Endothelial cell (in vitro differentiated cells): ENCODE measurements around the gene CDKN1B. TPM values are rescaled to one million over a fixed set of nuclear protein-coding genes. Genes with fewer than 3 reads are reported as not detected.

ENCODE experiments used
- DNase-seq: peaks from one replicate; pipeline ENCODE4 v3.0.0; 2021; ENCODE audit warnings: low spot score
- H3K27ac Mint-ChIP-seq: one replicate; pipeline ENCODE4 v1.8.0; 2021; ENCODE audit warnings: mixed read lengths, inconsistent platforms; ENCODE audit not compliant: unreplicated experiment
- H3K27me3 Mint-ChIP-seq: one replicate; pipeline ENCODE4 v1.8.0; 2021; ENCODE audit warnings: mild to moderate bottlenecking, moderate library complexity, mixed read lengths, inconsistent platforms; ENCODE audit not compliant: unreplicated experiment
- H3K36me3 Mint-ChIP-seq: one replicate; pipeline ENCODE4 v1.8.0; 2021; ENCODE audit warnings: mild to moderate bottlenecking, low read depth, mixed read lengths, inconsistent platforms; ENCODE audit not compliant: unreplicated experiment
- H3K4me1 Mint-ChIP-seq: one replicate; pipeline ENCODE4 v1.8.0; 2021; ENCODE audit warnings: mild to moderate bottlenecking, mixed read lengths, inconsistent platforms; ENCODE audit not compliant: unreplicated experiment
- H3K4me3 Mint-ChIP-seq: one replicate; pipeline ENCODE4 v1.8.0; 2021; ENCODE audit warnings: mild to moderate bottlenecking, mixed read lengths, inconsistent platforms; ENCODE audit not compliant: unreplicated experiment
- H3K9me3 Mint-ChIP-seq: one replicate; pipeline ENCODE4 v1.8.0; 2021; ENCODE audit warnings: mixed read lengths, inconsistent platforms; ENCODE audit not compliant: unreplicated experiment
- CTCF ChIP-seq: fragments of 200-600 bp; sonication (generic); IDR thresholded peaks from one replicate; pipeline ENCODE4 v1.5.0; 2021; ENCODE audit warnings: antibody characterized with exemption; ENCODE audit not compliant: unreplicated experiment
- total RNA-seq: library from RNA; stranded (reverse); fragmentation: NEBNext Ultra II Directional; extraction: Animal tissue kit (Norgen Biotek cat#: 25700); gene quantifications from one replicate; pipeline ENCODE4 v1.2.1, GENCODE V29; 2021; ENCODE audit not compliant: unreplicated experiment

Gene CDKN1B
- total RNA-seq, 1 donor from 2014 or later = 34.6 TPM

GRCh38 chr12:12744546-12745305 lies 27.6 kb downstream of the CDKN1B start:
- no peaks in the 10 kb centered on the region for H3K9me3 Mint-ChIP-seq
- no peak for DNase-seq
- TF ChIP-seq CTCF = no peak
- no peaks in the 10 kb centered on the region for H3K36me3 Mint-ChIP-seq
- no peaks in the 10 kb centered on the region for H3K27me3 Mint-ChIP-seq
- H3K4me3 Mint-ChIP-seq = no peak overlapping the region
- no peak overlapping the region for H3K27ac Mint-ChIP-seq
- H3K4me1 Mint-ChIP-seq = no peaks in the 10 kb centered on the region

- Mint-ChIP-seq H3K27ac (no peak overlapping the region), H3K4me3 (no peak overlapping the region)
Measured at GRCh38 chr12:12745576-12746211, 28.5 kb downstream of the CDKN1B start.

GRCh38 chr12:12747278-12747677 lies 30.1 kb downstream of the CDKN1B start:
- Mint-ChIP-seq H3K27ac (no peak overlapping the region), H3K36me3 (no peaks in the 10 kb centered on the region), H3K9me3 (no peaks in the 10 kb centered on the region), H3K27me3 (no peaks in the 10 kb centered on the region), H3K4me3 (no peak overlapping the region), H3K4me1 (no peaks in the 10 kb centered on the region)
- DNase-seq = no peak
- no peak for TF ChIP-seq CTCF

More at GRCh38 chr12:12745576-12746211, 28.5 kb downstream of the CDKN1B start:
- Mint-ChIP-seq H3K36me3 (no peaks in the 10 kb centered on the region), H3K4me1 (no peaks in the 10 kb centered on the region), H3K9me3 (no peaks in the 10 kb centered on the region), H3K27me3 (no peaks in the 10 kb centered on the region)
- TF ChIP-seq CTCF = no peak
- no peak for DNase-seq

GRCh38 chr12:12748044-12748443 lies 30.9 kb downstream of the CDKN1B start:
- H3K4me3 Mint-ChIP-seq = no peak overlapping the region
- H3K27ac Mint-ChIP-seq = no peak overlapping the region
- no peak for DNase-seq
- H3K9me3 Mint-ChIP-seq = no peaks in the 10 kb centered on the region
- no peak for TF ChIP-seq CTCF
- no peaks in the 10 kb centered on the region for H3K27me3 Mint-ChIP-seq
- H3K36me3 Mint-ChIP-seq = no peaks in the 10 kb centered on the region
- H3K4me1 Mint-ChIP-seq = no peaks in the 10 kb centered on the region

- TF ChIP-seq CTCF = no peak
- H3K27me3 Mint-ChIP-seq = no peaks in the 10 kb centered on the region
- DNase-seq = no peak
Measured at GRCh38 chr12:12749433-12749832, 32.3 kb downstream of the CDKN1B start.

More at GRCh38 chr12:12749433-12749832, 32.3 kb downstream of the CDKN1B start:
- H3K4me1 Mint-ChIP-seq = no peaks in the 10 kb centered on the region
- no peak overlapping the region for H3K4me3 Mint-ChIP-seq
- no peaks in the 10 kb centered on the region for H3K36me3 Mint-ChIP-seq
- H3K27ac Mint-ChIP-seq = no peak overlapping the region
- no peaks in the 10 kb centered on the region for H3K9me3 Mint-ChIP-seq
